ENCODE data around the gene TSPAN11. TPM values are rescaled to one million over a fixed set of nuclear protein-coding genes. Genes with fewer than 3 reads are reported as not detected.

Gene TSPAN11
- total and polyA plus RNA-seq, 2 donors (not counting 1 experiment from before 2014, with no cell fraction given) = not detected

DNA sequence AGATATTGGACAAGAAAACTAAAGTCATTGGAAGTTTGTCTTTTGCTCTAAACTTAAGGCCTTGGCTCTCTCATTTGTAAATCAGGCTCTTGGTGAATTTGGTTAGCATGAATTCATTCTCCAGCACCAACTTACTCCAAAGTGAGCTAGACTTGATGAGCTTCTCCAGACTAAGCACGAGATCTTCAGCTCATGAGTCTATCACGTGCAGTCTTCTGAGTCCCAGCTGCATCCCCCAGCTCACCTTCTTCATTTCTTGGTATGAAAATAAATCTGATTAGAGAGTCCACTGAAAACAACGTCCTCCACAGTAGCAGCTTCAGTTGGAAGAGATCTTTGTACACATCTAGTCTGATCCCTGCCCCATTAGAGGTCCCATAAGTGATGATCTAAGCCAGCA is 94.6 kb downstream of the TSPAN11 start:
- ATAC-seq (ENCODE audit: low read depth) = no peak
- Histone ChIP-seq H3K9ac (ENCODE audit: low read length) (no peak overlapping the region), H3K9me3 (ENCODE audit: control extremely low read depth in 1 of 3, control insufficient read depth in 2 of 3, insufficient read depth in 1 of 3, low read length in 2 of 3) (no peaks in the 10 kb centered on the region), H3K27me3 (replicated peaks in 1 of 4; ENCODE audit: control extremely low read depth in 1 of 4, control insufficient read depth in 3 of 4, insufficient read depth in 4 of 4, low read length in 3 of 4) (peaks cover 0 to 2% (median 0%) of the 10 kb centered on the region in 4 experiments), H3K79me2 (ENCODE audit: control insufficient read depth, insufficient read depth, low read length) (no peaks in the 10 kb centered on the region), H4K20me1 (ENCODE audit: control insufficient read depth, insufficient read depth, low read length, poor library complexity, severe bottlenecking) (no peaks in the 10 kb centered on the region), H3K4me3 (ENCODE audit: control extremely low read depth in 1 of 5, extremely low read depth in 1 of 5, insufficient read depth in 1 of 5, low read depth in 2 of 5, low read length in 4 of 5) (no peak overlapping the region), H2AFZ (ENCODE audit: insufficient read depth, low read depth, low read length, poor library complexity, severe bottlenecking) (no peak overlapping the region), H3K4me1 (ENCODE audit: control insufficient read depth in 2 of 2, insufficient read depth in 2 of 2, low read length in 2 of 2) (no peaks in the 10 kb centered on the region), H3K27ac (ENCODE audit: low read length in 2 of 2) (no peak overlapping the region), H3K36me3 (replicated peaks in 1 of 2; ENCODE audit: control extremely low read depth in 1 of 2, control insufficient read depth in 1 of 2, extremely low read depth in 1 of 2, insufficient read depth in 2 of 2, low read length in 1 of 2) (no peaks in the 10 kb centered on the region), H3K4me2 (replicated peaks; ENCODE audit: low read depth, low read length, poor library complexity, severe bottlenecking) (no peak overlapping the region)
- Mint-ChIP-seq H3K27ac (no peak overlapping the region), H3K4me1 (no peaks in the 10 kb centered on the region), H3K27me3 (no peaks in the 10 kb centered on the region), H3K4me3 (no peak overlapping the region), H3K9me3 (ENCODE audit: insufficient read depth) (peaks cover 2% of the 10 kb centered on the region)
- ChIA-PET CTCF (no interaction called here), POLR2A (no interaction called here)
- intact Hi-C loops (cut with micrococcal nuclease) = no loop called here
- no peak for DNase-seq
- no CpG with 5 or more reads among the region's 3 CpGs for whole genome bisulfite sequencing (ENCODE audit: insufficient coverage)
- TF ChIP-seq, protein P1, sequence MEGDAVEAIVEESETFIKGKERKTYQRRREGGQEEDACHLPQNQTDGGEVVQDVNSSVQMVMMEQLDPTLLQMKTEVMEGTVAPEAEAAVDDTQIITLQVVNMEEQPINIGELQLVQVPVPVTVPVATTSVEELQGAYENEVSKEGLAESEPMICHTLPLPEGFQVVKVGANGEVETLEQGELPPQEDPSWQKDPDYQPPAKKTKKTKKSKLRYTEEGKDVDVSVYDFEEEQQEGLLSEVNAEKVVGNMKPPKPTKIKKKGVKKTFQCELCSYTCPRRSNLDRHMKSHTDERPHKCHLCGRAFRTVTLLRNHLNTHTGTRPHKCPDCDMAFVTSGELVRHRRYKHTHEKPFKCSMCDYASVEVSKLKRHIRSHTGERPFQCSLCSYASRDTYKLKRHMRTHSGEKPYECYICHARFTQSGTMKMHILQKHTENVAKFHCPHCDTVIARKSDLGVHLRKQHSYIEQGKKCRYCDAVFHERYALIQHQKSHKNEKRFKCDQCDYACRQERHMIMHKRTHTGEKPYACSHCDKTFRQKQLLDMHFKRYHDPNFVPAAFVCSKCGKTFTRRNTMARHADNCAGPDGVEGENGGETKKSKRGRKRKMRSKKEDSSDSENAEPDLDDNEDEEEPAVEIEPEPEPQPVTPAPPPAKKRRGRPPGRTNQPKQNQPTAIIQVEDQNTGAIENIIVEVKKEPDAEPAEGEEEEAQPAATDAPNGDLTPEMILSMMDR (IDR thresholded peaks at IDR 0.05) = no peak
- no peak for TF ChIP-seq EZH2 (IDR thresholded peaks at IDR 0.05; ENCODE audit: borderline replicate concordance, insufficient read depth, low read depth, low read length, poor library complexity, severe bottlenecking)

- 92% methylated on average over 3 of the region's 4 CpGs for WGBS (ENCODE audit: insufficient coverage)
- POLR2A ChIA-PET = no interaction called here
Observed at GRCh38 chr12:31021809-31022494, 95.4 kb downstream of the TSPAN11 start.

More at GRCh38 chr12:31021809-31022494, 95.4 kb downstream of the TSPAN11 start:
- Histone ChIP-seq H3K36me3 (replicated peaks in 1 of 2; ENCODE audit: control extremely low read depth in 1 of 2, control insufficient read depth in 1 of 2, extremely low read depth in 1 of 2, insufficient read depth in 2 of 2, low read length in 1 of 2) (no peaks in the 10 kb centered on the region), H3K27me3 (replicated peaks in 1 of 4; ENCODE audit: control extremely low read depth in 1 of 4, control insufficient read depth in 3 of 4, insufficient read depth in 4 of 4, low read length in 3 of 4) (peaks cover 0 to 2% (median 0%) of the 10 kb centered on the region in 4 experiments), H3K9me3 (ENCODE audit: control extremely low read depth in 1 of 3, control insufficient read depth in 2 of 3, insufficient read depth in 1 of 3, low read length in 2 of 3) (no peaks in the 10 kb centered on the region), H3K27ac (ENCODE audit: low read length in 2 of 2) (no peak overlapping the region), H3K79me2 (ENCODE audit: control insufficient read depth, insufficient read depth, low read length) (no peaks in the 10 kb centered on the region), H3K4me1 (ENCODE audit: control insufficient read depth in 2 of 2, insufficient read depth in 2 of 2, low read length in 2 of 2) (no peaks in the 10 kb centered on the region), H3K4me3 (ENCODE audit: control extremely low read depth in 1 of 5, extremely low read depth in 1 of 5, insufficient read depth in 1 of 5, low read depth in 2 of 5, low read length in 4 of 5) (no peak overlapping the region), H3K4me2 (replicated peaks; ENCODE audit: low read depth, low read length, poor library complexity, severe bottlenecking) (no peak overlapping the region), H3K9ac (ENCODE audit: low read length) (no peak overlapping the region), H4K20me1 (ENCODE audit: control insufficient read depth, insufficient read depth, low read length, poor library complexity, severe bottlenecking) (no peaks in the 10 kb centered on the region), H2AFZ (ENCODE audit: insufficient read depth, low read depth, low read length, poor library complexity, severe bottlenecking) (no peak overlapping the region)
- TF ChIP-seq, protein P1 (IDR thresholded peaks at IDR 0.05) = no peak
- no peak for TF ChIP-seq EZH2 (IDR thresholded peaks at IDR 0.05; ENCODE audit: borderline replicate concordance, insufficient read depth, low read depth, low read length, poor library complexity, severe bottlenecking)
- CTCF ChIA-PET = no interaction called here
- Mint-ChIP-seq H3K4me3 (no peak overlapping the region), H3K27me3 (no peaks in the 10 kb centered on the region), H3K27ac (no peak overlapping the region), H3K9me3 (ENCODE audit: insufficient read depth) (peaks cover 2% of the 10 kb centered on the region), H3K4me1 (no peaks in the 10 kb centered on the region)
- DNase-seq (no peak), ATAC-seq (ENCODE audit: low read depth) (no peak)
- intact Hi-C loops (cut with micrococcal nuclease) = no loop called here
